ENCODE data around the gene CPLANE1.

DNA sequence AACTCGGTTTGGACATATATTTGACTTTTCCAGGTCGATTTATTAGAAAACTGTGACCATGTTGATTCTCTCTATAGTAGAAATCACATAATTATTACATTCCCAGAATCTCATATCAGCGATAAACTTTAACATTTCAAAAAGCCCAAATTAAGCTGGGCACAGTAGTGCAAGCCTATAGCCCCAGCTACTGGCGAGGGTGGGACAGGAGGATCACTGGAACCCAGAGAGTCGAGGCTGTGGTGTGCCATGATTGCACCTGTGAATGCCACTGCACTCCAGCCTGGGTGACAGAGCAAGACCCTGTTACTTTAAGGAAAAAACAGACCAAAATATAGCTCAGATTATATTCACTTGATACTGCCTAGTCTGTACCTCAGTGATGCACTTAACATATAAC lies 128.9 kb downstream of the CPLANE1 start:
- TF ChIP-seq, protein P1, sequence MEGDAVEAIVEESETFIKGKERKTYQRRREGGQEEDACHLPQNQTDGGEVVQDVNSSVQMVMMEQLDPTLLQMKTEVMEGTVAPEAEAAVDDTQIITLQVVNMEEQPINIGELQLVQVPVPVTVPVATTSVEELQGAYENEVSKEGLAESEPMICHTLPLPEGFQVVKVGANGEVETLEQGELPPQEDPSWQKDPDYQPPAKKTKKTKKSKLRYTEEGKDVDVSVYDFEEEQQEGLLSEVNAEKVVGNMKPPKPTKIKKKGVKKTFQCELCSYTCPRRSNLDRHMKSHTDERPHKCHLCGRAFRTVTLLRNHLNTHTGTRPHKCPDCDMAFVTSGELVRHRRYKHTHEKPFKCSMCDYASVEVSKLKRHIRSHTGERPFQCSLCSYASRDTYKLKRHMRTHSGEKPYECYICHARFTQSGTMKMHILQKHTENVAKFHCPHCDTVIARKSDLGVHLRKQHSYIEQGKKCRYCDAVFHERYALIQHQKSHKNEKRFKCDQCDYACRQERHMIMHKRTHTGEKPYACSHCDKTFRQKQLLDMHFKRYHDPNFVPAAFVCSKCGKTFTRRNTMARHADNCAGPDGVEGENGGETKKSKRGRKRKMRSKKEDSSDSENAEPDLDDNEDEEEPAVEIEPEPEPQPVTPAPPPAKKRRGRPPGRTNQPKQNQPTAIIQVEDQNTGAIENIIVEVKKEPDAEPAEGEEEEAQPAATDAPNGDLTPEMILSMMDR (IDR thresholded peaks at IDR 0.05) = no peak
- TF ChIP-seq POLR2A (IDR thresholded peaks at IDR 0.05) = no peak

Measured in adrenal gland (tissue), 5 donors.